Lower leg skin (tissue), 3 donors: ENCODE data around the gene CFDP1.

Experiments
- CTCF ChIP-seq, 3 donors: fragments of 450-650 bp; IDR thresholded peaks; one replicate each; pipeline ENCODE4 v1.5.1; 2016; ENCODE audit warnings: antibody characterized with exemption in 3 of 3, mild to moderate bottlenecking in 3 of 3, moderate library complexity in 2 of 3
- POLR2A ChIP-seq, 2 donors: fragments of 450-650 bp; IDR thresholded peaks; one replicate each; pipeline ENCODE4 v1.6.1; 2016 to 2017; ENCODE audit warnings: antibody characterized with exemption in 2 of 2, mild to moderate bottlenecking in 1 of 2, moderate library complexity in 1 of 2

DNA sequence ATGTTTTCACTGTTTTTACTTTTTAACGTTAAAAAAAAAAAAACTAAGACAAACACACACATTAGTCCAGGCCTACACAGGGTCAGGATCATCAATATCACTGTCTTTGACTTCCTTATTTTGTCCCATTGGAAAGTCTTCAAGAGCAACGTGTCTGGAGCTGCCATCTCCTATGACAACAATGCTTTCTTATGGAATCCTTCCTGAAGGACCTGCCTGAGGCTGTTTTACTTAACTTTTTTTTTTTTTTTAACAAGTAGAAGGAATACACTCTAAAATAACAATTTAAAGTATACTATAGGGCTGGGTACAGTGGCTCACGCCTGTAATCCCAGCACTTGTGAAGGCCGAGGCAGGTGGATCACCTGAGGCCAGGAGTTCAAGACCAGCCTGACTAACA, 110.1 kb downstream of the CFDP1 start:
- no peak for TF ChIP-seq CTCF (IDR thresholded peaks at IDR 0.05)
- no peak for TF ChIP-seq POLR2A (IDR thresholded peaks at IDR 0.05)
